Keratinocyte (primary cell): ENCODE data around the gene NUP85. TPM values are rescaled to one million over a fixed set of nuclear protein-coding genes. Genes with fewer than 3 reads are reported as not detected.
A peak's percentile ranks its signal among the peaks of the same experiment; 100 is the strongest.

Experiments used
- DNase-seq: peaks from one replicate; pipeline ENCODE4 v3.0.0-alpha.2; 2011; ENCODE audit warnings: low read depth, missing footprints, low spot score
- FAIRE-seq: peaks from 2 replicates; lab custom pipeline; 2011; peaks lifted over from hg19 to GRCh38; lab: Jason Lieb, UNC
- H2AFZ ChIP-seq: 2 replicates; pipeline ENCODE4 v1.6.0; 2012; ENCODE audit warnings: low read length, control low read depth, inconsistent platforms; ENCODE audit not compliant: control insufficient read depth
- H3K27ac ChIP-seq: 2 replicates; pipeline ENCODE4 v1.5.1; 2011; ENCODE audit warnings: low read length; ENCODE audit not compliant: control insufficient read depth, insufficient read depth
- H3K27me3 ChIP-seq: 3 replicates; pipeline ENCODE4 v1.6.0; 2011; ENCODE audit warnings: low read length; ENCODE audit not compliant: control insufficient read depth, insufficient read depth; ENCODE audit errors: extremely low read depth
- H3K36me3 ChIP-seq, 2 experiments: 2 replicates in 1 of 2; 3 replicates in 1 of 2; pipeline ENCODE4 v1.5.1; 2011; ENCODE audit warnings: low read length in 2 of 2, mild to moderate bottlenecking in 1 of 2; ENCODE audit not compliant: control insufficient read depth in 2 of 2, insufficient read depth in 2 of 2; ENCODE audit errors: extremely low read depth in 1 of 2
- H3K4me1 ChIP-seq: 3 replicates; pipeline ENCODE4 v1.5.1; 2011; ENCODE audit warnings: low read length; ENCODE audit not compliant: control insufficient read depth, insufficient read depth; ENCODE audit errors: extremely low read depth
- H3K4me2 ChIP-seq: 3 replicates; pipeline ENCODE4 v1.6.0; 2011; ENCODE audit warnings: low read depth, low read length; ENCODE audit not compliant: control insufficient read depth, insufficient read depth; ENCODE audit errors: extremely low read depth
- H3K4me3 ChIP-seq, 3 experiments: fragments of 200-600 bp in 1 of 3; sonication (generic) in 1 of 3; 2 replicates in 2 of 3; 3 replicates in 1 of 3; pipeline ENCODE4 v1.5.1; 2011 to 2016; ENCODE audit warnings: low read length in 3 of 3, mild to moderate bottlenecking in 3 of 3, control low read depth in 2 of 3, inconsistent platforms in 1 of 3, low read depth in 1 of 3, mixed read lengths in 1 of 3, mixed run types in 1 of 3, moderate library complexity in 1 of 3; ENCODE audit not compliant: control insufficient read depth in 2 of 3, insufficient read depth in 2 of 3; ENCODE audit errors: extremely low read depth in 1 of 3
- H3K79me2 ChIP-seq: 2 replicates; pipeline ENCODE4 v1.6.0; 2012; ENCODE audit warnings: low read length; ENCODE audit not compliant: control insufficient read depth, insufficient read depth
- H3K9ac ChIP-seq: 3 replicates; pipeline ENCODE4 v1.6.0; 2011; ENCODE audit warnings: low read length; ENCODE audit not compliant: control insufficient read depth, insufficient read depth; ENCODE audit errors: extremely low read depth
- H3K9me1 ChIP-seq: 3 replicates; pipeline ENCODE4 v1.6.0; 2011; ENCODE audit warnings: low read length; ENCODE audit not compliant: control insufficient read depth, insufficient read depth; ENCODE audit errors: extremely low read depth
- H3K9me3 ChIP-seq: 2 replicates; pipeline ENCODE4 v1.5.1; 2012; ENCODE audit warnings: low read depth, low read length; ENCODE audit not compliant: control insufficient read depth
- H4K20me1 ChIP-seq: 3 replicates; pipeline ENCODE4 v1.6.0; 2011; ENCODE audit warnings: low read length; ENCODE audit not compliant: control insufficient read depth, insufficient read depth; ENCODE audit errors: extremely low read depth
- CTCF ChIP-seq, 3 experiments: IDR thresholded peaks in 1 of 3; conservative IDR thresholded peaks in 1 of 3; optimal IDR thresholded peaks in 1 of 3; 2 replicates in 2 of 3; 3 replicates in 1 of 3; pipeline versions ENCODE3 to v1.5.1; 2011; ENCODE audit warnings: low read length in 3 of 3, mild to moderate bottlenecking in 3 of 3, moderate library complexity in 2 of 3, control low read depth in 1 of 3, inconsistent platforms in 1 of 3; ENCODE audit not compliant: insufficient read depth in 2 of 3; ENCODE audit errors: extremely low read depth in 1 of 3
- EZH2 ChIP-seq: IDR thresholded peaks from one replicate; pipeline ENCODE4 v1.6.1; 2012; ENCODE audit warnings: inconsistent platforms, mild to moderate bottlenecking, low read length, moderate library complexity
- dilution Hi-C: fragments of 300-500 bp; cut with MboI; formaldehyde crosslinking; loops from one replicate; pipeline ENCODE4 v1.7.0; 2020; ENCODE audit warnings: low sequenced_read_pairs; ENCODE audit not compliant: extremely low pct_ligation_motif_present
- polyA plus RNA-seq, 5 experiments: library from polyadenylated mRNA; depleted of rRNA in 3 of 5; stranded (reverse) in 3 of 5; stranded (forward) in 1 of 5; unstranded in 1 of 5; fragments of >200 nt; gene quantifications; 1 replicate in 1 of 5; 2 replicates in 3 of 5; 3 replicates in 1 of 5; pipeline versions ENCODE4 v1.2.1 to v1.2.3, GENCODE V29; 2011 to 2012; ENCODE audit warnings: missing spikeins in 2 of 5, low read depth in 1 of 5, low replicate concordance in 1 of 5

The NUP85 gene
- polyA plus RNA-seq, 1 donor (not counting 4 experiments of a cell fraction or from before 2014, with no cell fraction given), result 64.4 TPM

- dilution Hi-C loops, result no loop called here
- Histone ChIP-seq H3K4me1 (peaks cover 37% of the 10 kb centered on the region), H3K9me3 (no peaks in the 10 kb centered on the region), H3K27me3 (no peaks in the 10 kb centered on the region), H4K20me1 (no peaks in the 10 kb centered on the region), H3K36me3 (peaks cover 0 to 3% of the 10 kb centered on the region in 2 experiments), H3K4me3 (no peak overlapping the region), H3K79me2 (no peaks in the 10 kb centered on the region), H3K4me2 (peak overlapping the region; percentile 22), H3K27ac (peak overlapping the region; percentile 92), H3K9ac (peak overlapping the region; percentile 56), H2AFZ (no peak overlapping the region), H3K9me1 (peaks cover 4% of the 10 kb centered on the region)
- DNase-seq (no peak), FAIRE-seq (peak; percentile 55)
- TF ChIP-seq CTCF (optimal IDR thresholded peaks at IDR 0.05 in 1 of 3, IDR thresholded peaks at IDR 0.05 in 1 of 3, conservative IDR thresholded peaks at IDR 0.05 in 1 of 3; ENCODE audit: extremely low read depth in 1 of 3, insufficient read depth in 2 of 3, low read length in 3 of 3) (no peak), EZH2 (no peak)
Measured at GRCh38 chr17:75159196-75160031, 46.1 kb upstream of the NUP85 start.

GRCh38 chr17:75160211-75160610 lies 45.3 kb upstream of the NUP85 start:
- H3K4me3 ChIP-seq, result no peak overlapping the region
- H4K20me1 ChIP-seq, result no peaks in the 10 kb centered on the region
- dilution Hi-C loops, result no loop called here
- H3K9me3 ChIP-seq, result no peaks in the 10 kb centered on the region
- no peak overlapping the region for H2AFZ ChIP-seq
- peak overlapping the region; percentile 56 for H3K9ac ChIP-seq
- peaks cover 30% of the 10 kb centered on the region for H3K4me1 ChIP-seq
- H3K27me3 ChIP-seq, result no peaks in the 10 kb centered on the region
- no peaks in the 10 kb centered on the region for H3K79me2 ChIP-seq
- FAIRE-seq (no peak), DNase-seq (no peak)
- TF ChIP-seq EZH2, result no peak
- TF ChIP-seq CTCF (optimal IDR thresholded peaks at IDR 0.05 in 1 of 3, IDR thresholded peaks at IDR 0.05 in 1 of 3, conservative IDR thresholded peaks at IDR 0.05 in 1 of 3; ENCODE audit: extremely low read depth in 1 of 3, insufficient read depth in 2 of 3, low read length in 3 of 3), result no peak
- peaks cover 0 to 3% of the 10 kb centered on the region in 2 experiments for H3K36me3 ChIP-seq
- no peaks in the 10 kb centered on the region for H3K9me1 ChIP-seq
- peak overlapping the region; percentile 92 for H3K27ac ChIP-seq
- H3K4me2 ChIP-seq, result no peak overlapping the region
